HG02943 (cell line): Measurements from ENCODE around the gene MACF1.

Source experiments
- ATAC-seq: cut with Tn5 transposase; IDR thresholded peaks from one replicate; pipeline ENCODE4 v1.9.1; 2021; ENCODE audit warnings: mild to moderate bottlenecking, low read depth, moderate library complexity; ENCODE audit not compliant: unreplicated experiment

MACF1 gene

GRCh38 chr1:39213511-39214002, 9.1 kb downstream of the MACF1 start:
- no peak for ATAC-seq

GRCh38 chr1:39214021-39214713, 9.7 kb downstream of the MACF1 start:
- ATAC-seq: no peak

- no peak for ATAC-seq
These were observed 10.2 kb downstream of the MACF1 start for GRCh38 chr1:39214714-39214997.

GRCh38 chr1:39214998-39215873, 10.7 kb downstream of the MACF1 start:
- peak; percentile 62 for ATAC-seq

GRCh38 chr1:39216771-39217170, 12.3 kb downstream of the MACF1 start:
- ATAC-seq: no peak

GRCh38 chr1:39220891-39221870, 16.7 kb downstream of the MACF1 start:
- no peak for ATAC-seq

- ATAC-seq: no peak
These were observed 19.9 kb downstream of the MACF1 start for GRCh38 chr1:39224295-39224829.

- ATAC-seq: no peak
These were observed 22.3 kb downstream of the MACF1 start for GRCh38 chr1:39226836-39227235.

GRCh38 chr1:39228252-39228651, 23.8 kb downstream of the MACF1 start:
- no peak for ATAC-seq

GRCh38 chr1:39229504-39229903, 25.0 kb downstream of the MACF1 start:
- ATAC-seq: no peak

- ATAC-seq: peak; percentile 73
These were observed 26.0 kb downstream of the MACF1 start for GRCh38 chr1:39230261-39231190.

GRCh38 chr1:39236971-39237370, 32.5 kb downstream of the MACF1 start:
- no peak for ATAC-seq

- ATAC-seq: no peak
These were observed 34.0 kb downstream of the MACF1 start for GRCh38 chr1:39238476-39238875.

- ATAC-seq: no peak
These were observed 35.5 kb downstream of the MACF1 start for GRCh38 chr1:39239968-39240367.

- no peak for ATAC-seq
These were observed 38.8 kb downstream of the MACF1 start for GRCh38 chr1:39243302-39243701.

- no peak for ATAC-seq
These were observed 46.2 kb downstream of the MACF1 start for GRCh38 chr1:39250460-39251240.

GRCh38 chr1:39255222-39255621, 50.7 kb downstream of the MACF1 start:
- ATAC-seq: no peak

- no peak for ATAC-seq
These were observed 53.8 kb downstream of the MACF1 start for GRCh38 chr1:39258146-39258924.
